HepG2 (cell line): Measurements from ENCODE around the gene MATN1. TPM values are rescaled to one million over a fixed set of nuclear protein-coding genes. Genes with fewer than 3 reads are reported as not detected.

Experiments used
- ATAC-seq: fragments of 200-7000 bp; cut with Tn5 transposase; 3 replicates; pipeline ENCODE4 v1.9.1; 2020; ENCODE audit warnings: mild to moderate bottlenecking, moderate library complexity
- BruUV-seq: library from RNA; stranded (reverse); fragments of 400-500 nt; replicated peaks from 2 replicates; lab custom pipeline; 2021; lab: Mats Ljungman, UMichigan
- CTCF ChIA-PET: fragments of 300-600 bp; formaldehyde crosslinking; extraction: SDS; loops from one replicate; lab custom pipeline; 2021; ENCODE audit warnings: low total read pairs, inconsistent platforms, low intra/inter-chr PET ratio; lab: Yijun Ruan, JAX
- POLR2A ChIA-PET: fragments of 350-600 bp; sonication (Branson Sonifier 250); formaldehyde crosslinking; loops from one replicate; lab custom pipeline; 2020; ENCODE audit warnings: antibody characterized with exemption, inconsistent platforms; lab: Yijun Ruan, JAX
- DNase-seq: peaks from one replicate; pipeline ENCODE4 v3.0.0-alpha.2; 2015; ENCODE audit warnings: low spot score
- FAIRE-seq: peaks from 3 replicates; lab custom pipeline; 2011; peaks lifted over from hg19 to GRCh38; lab: Jason Lieb, UNC
- H2AFZ ChIP-seq: one replicate; pipeline ENCODE4 v1.6.1; 2011; ENCODE audit warnings: low read length, inconsistent platforms
- H3K27ac ChIP-seq: fragments of 300-600 bp; 3 replicates; pipeline ENCODE4 v1.8.0; 2011; ENCODE audit warnings: mixed run types, mild to moderate bottlenecking, mixed read lengths, low read length, inconsistent platforms; ENCODE audit not compliant: insufficient read depth; ENCODE audit errors: extremely low read length
- H3K27me3 ChIP-seq, 2 experiments: fragments of 200-600 bp in 1 of 2; 2 replicates in 1 of 2; 3 replicates in 1 of 2; pipeline versions ENCODE4 v1.6.0 to v1.8.0; 2011; ENCODE audit warnings: low read length in 2 of 2, mild to moderate bottlenecking in 2 of 2, moderate library complexity in 2 of 2, inconsistent platforms in 1 of 2; ENCODE audit not compliant: insufficient read depth in 2 of 2, control insufficient read depth in 1 of 2
- H3K36me3 ChIP-seq, 2 experiments: fragments of 200-600 bp in 1 of 2; replicated peaks in 1 of 2; 2 replicates in 1 of 2; 3 replicates in 1 of 2; pipeline versions ENCODE4 v1.5.1 to v1.8.0; 2011; ENCODE audit warnings: low read length in 2 of 2, inconsistent platforms in 1 of 2; ENCODE audit not compliant: insufficient read depth in 2 of 2, control insufficient read depth in 1 of 2
- H3K4me1 ChIP-seq: 2 replicates; pipeline ENCODE4 v1.5.1; 2012; ENCODE audit warnings: low read length, inconsistent platforms; ENCODE audit not compliant: insufficient read depth
- H3K4me2 ChIP-seq: 2 replicates; pipeline ENCODE4 v1.6.0; 2011; ENCODE audit warnings: low read depth, low read length, inconsistent platforms
- H3K4me3 ChIP-seq, 3 experiments: fragments of 200-600 bp in 1 of 3; sonication (generic), shearing (Covaris generic) in 1 of 3; replicated peaks in 1 of 3; 2 replicates each; pipeline ENCODE4 v1.5.1; 2011 to 2016; ENCODE audit warnings: low read length in 3 of 3, inconsistent platforms in 2 of 3, low read depth in 2 of 3, mild to moderate bottlenecking in 2 of 3, control low read depth in 1 of 3, mixed read lengths in 1 of 3; ENCODE audit not compliant: insufficient read depth in 1 of 3
- H3K79me2 ChIP-seq: one replicate; pipeline ENCODE4 v1.6.1; 2011; ENCODE audit warnings: low read length, inconsistent platforms; ENCODE audit not compliant: insufficient read depth
- H3K9ac ChIP-seq: 2 replicates; pipeline ENCODE4 v1.6.0; 2011; ENCODE audit warnings: mild to moderate bottlenecking, low read depth, low read length, inconsistent platforms; ENCODE audit not compliant: insufficient read depth
- H3K9me3 ChIP-seq: 2 replicates; pipeline ENCODE4 v1.5.1; 2012; ENCODE audit warnings: mild to moderate bottlenecking, low read length
- H4K20me1 ChIP-seq: 2 replicates; pipeline ENCODE4 v1.6.0; 2011; ENCODE audit warnings: inconsistent platforms, mild to moderate bottlenecking, low read length, moderate library complexity; ENCODE audit not compliant: insufficient read depth
- ARNT ChIP-seq: fragments of 450-650 bp; IDR thresholded peaks from 2 replicates; pipeline ENCODE4 v1.6.1; 2017
- DNMT1 ChIP-seq: sonication (generic); formaldehyde crosslinking; IDR thresholded peaks from 2 replicates; pipeline ENCODE4 v1.5.1; 2020; ENCODE audit warnings: mild to moderate bottlenecking, missing genetic modification reagents
- DPF2 ChIP-seq: sonication (generic); formaldehyde crosslinking; IDR thresholded peaks from 2 replicates; pipeline ENCODE4 v1.4.0; 2020; ENCODE audit warnings: mild to moderate bottlenecking, low read depth, missing genetic modification reagents, borderline replicate concordance
- JUND ChIP-seq: sonication (generic); formaldehyde crosslinking; IDR thresholded peaks from 2 replicates; pipeline ENCODE4 v1.8.0; 2022; ENCODE audit warnings: mild to moderate bottlenecking, missing genetic modification reagents
- KLF6 ChIP-seq: IDR thresholded peaks from 2 replicates; pipeline ENCODE4 v1.8.0; 2016; ENCODE audit warnings: missing biosample characterization, missing genetic modification reagents
- MYNN ChIP-seq: sonication (generic); formaldehyde crosslinking; IDR thresholded peaks from 2 replicates; pipeline ENCODE4 v1.4.0; 2020; ENCODE audit warnings: mild to moderate bottlenecking, low read depth, missing genetic modification reagents
- NFE2L2 ChIP-seq: fragments of 150-350 bp; IDR thresholded peaks from 2 replicates; pipeline ENCODE4 v1.6.1; 2014; ENCODE audit warnings: low read length
- SALL1 ChIP-seq: sonication (generic); formaldehyde crosslinking; IDR thresholded peaks from 2 replicates; pipeline ENCODE4 v1.8.0; 2022; ENCODE audit warnings: mild to moderate bottlenecking, missing genetic modification reagents
- SCMH1 ChIP-seq: sonication (generic); formaldehyde crosslinking; IDR thresholded peaks from 2 replicates; pipeline ENCODE4 v1.9.0; 2021; ENCODE audit warnings: missing genetic modification reagents, mild to moderate bottlenecking, borderline replicate concordance
- SIN3A ChIP-seq: IDR thresholded peaks from 2 replicates; pipeline ENCODE4 v1.6.1; 2011; ENCODE audit warnings: low read depth, mild to moderate bottlenecking, control low read depth, low read length, borderline replicate concordance
- SRSF9 ChIP-seq: fragments of 200-400 bp; formaldehyde crosslinking; IDR thresholded peaks from 2 replicates; pipeline ENCODE4 v1.6.1; 2018; ENCODE audit warnings: borderline replicate concordance, mild to moderate bottlenecking, low read depth, low read length; ENCODE audit not compliant: insufficient read depth, poor library complexity, severe bottlenecking
- TARDBP ChIP-seq: sonication (generic); formaldehyde crosslinking; IDR thresholded peaks from 2 replicates; pipeline ENCODE4 v1.8.0; 2022; ENCODE audit warnings: mild to moderate bottlenecking, missing genetic modification reagents
- ZFP36L1 ChIP-seq: sonication (generic); formaldehyde crosslinking; IDR thresholded peaks from 2 replicates; pipeline ENCODE4 v1.8.0; 2022; ENCODE audit warnings: mild to moderate bottlenecking, missing genetic modification reagents, moderate library complexity
- ZNF30 ChIP-seq: sonication (generic); formaldehyde crosslinking; IDR thresholded peaks from 2 replicates; pipeline ENCODE4 v1.5.0; 2020; ENCODE audit warnings: mild to moderate bottlenecking, missing genetic modification reagents
- ZNF501 ChIP-seq: sonication (generic); formaldehyde crosslinking; IDR thresholded peaks from 2 replicates; pipeline ENCODE4 v1.5.1; 2020; ENCODE audit warnings: mild to moderate bottlenecking, moderate library complexity, missing genetic modification reagents
- ZNF563 ChIP-seq: sonication (generic); formaldehyde crosslinking; IDR thresholded peaks from 2 replicates; pipeline ENCODE4 v1.8.0; 2022; ENCODE audit warnings: mild to moderate bottlenecking, moderate library complexity, missing genetic modification reagents
- ZNF567 ChIP-seq: sonication (generic); formaldehyde crosslinking; IDR thresholded peaks from 2 replicates; pipeline ENCODE4 v1.8.1; 2023; ENCODE audit warnings: mild to moderate bottlenecking, missing genetic modification reagents, borderline replicate concordance
- ZNF704 ChIP-seq: sonication (generic); formaldehyde crosslinking; IDR thresholded peaks from 2 replicates; pipeline ENCODE4 v1.8.1; 2023; ENCODE audit warnings: mild to moderate bottlenecking, inconsistent platforms, moderate library complexity, missing genetic modification reagents, borderline replicate concordance
- ZNF776 ChIP-seq: sonication (generic); formaldehyde crosslinking; IDR thresholded peaks from 2 replicates; pipeline ENCODE4 v1.4.0; 2020; ENCODE audit warnings: mild to moderate bottlenecking, missing genetic modification reagents
- ZSCAN12 ChIP-seq: sonication (generic); formaldehyde crosslinking; IDR thresholded peaks from 2 replicates; pipeline ENCODE4 v1.9.0; 2021; ENCODE audit warnings: mild to moderate bottlenecking, missing genetic modification reagents
- WGBS: methylation state at CpG from one replicate; pipeline ENCODE4 v1.1.6; 2017; ENCODE audit warnings: low lambda C conversion rate; 5-methylcytosine and 5-hydroxymethylcytosine counted together
- in situ Hi-C: cut with HindIII; loops from 2 replicates; pipeline ENCODE4 v1.10.0; 2017; ENCODE audit warnings: low pct_unique_long_range_greater_than_20kb; ENCODE audit not compliant: extremely low pct_ligation_motif_present
- intact Hi-C: fragments of 100-400 bp; cut with micrococcal nuclease; formaldehyde crosslinking; loops from one replicate; pipeline ENCODE4 v1.10.0; 2022; ENCODE audit not compliant: unreplicated experiment
- polyA plus RNA-seq, 8 experiments: library from polyadenylated mRNA; depleted of rRNA in 3 of 8; stranded (reverse) in 7 of 8; unstranded in 1 of 8; fragments of >200 nt; fragmentation: Illumina TruSeq in 4 of 8; extraction: Trizol in 4 of 8; gene quantifications; 2 replicates each; pipeline versions ENCODE4 v1.2.1 to v1.2.3, GENCODE V29; 2011 to 2016; ENCODE audit warnings: low read depth in 4 of 8, missing spikeins in 1 of 8, mixed read lengths in 1 of 8; ENCODE audit not compliant: insufficient read depth in 1 of 8
- total RNA-seq, 5 experiments: library from RNA; depleted of rRNA; stranded (reverse); fragments of >200 nt; fragmentation: Illumina TruSeq; extraction: Trizol; gene quantifications; 2 replicates each; pipeline ENCODE4 v1.2.3, GENCODE V29; 2016; ENCODE audit warnings: low read depth in 1 of 5

MATN1 gene
- total and polyA plus RNA-seq, 2 of the 13 experiments (the other 11 are each of a cell fraction or from before 2014, with no cell fraction given) = 0.04 to 0.05 TPM

DNA sequence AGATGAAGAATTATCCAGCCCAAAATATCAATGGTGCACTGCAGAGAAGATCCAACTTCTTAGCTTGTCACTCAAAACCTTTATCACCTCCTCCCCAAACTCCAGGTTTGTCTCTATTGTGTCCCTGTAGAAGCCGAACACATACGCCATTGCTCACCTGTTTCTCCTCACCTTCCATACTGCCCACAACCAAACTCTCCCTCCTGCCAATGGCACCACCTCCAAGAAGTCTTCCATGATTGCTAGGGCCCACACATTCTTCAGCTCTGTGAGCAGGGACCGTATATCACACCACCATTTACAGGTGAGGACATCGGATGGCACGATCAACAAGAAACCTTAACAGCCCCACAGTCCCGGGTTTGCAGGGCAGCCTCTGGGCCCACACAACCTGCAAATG lies 31.9 kb upstream of the MATN1 start:
- peaks cover 12% of the 10 kb centered on the region; the same call in 1 of the 2 replicates for H3K4me1 ChIP-seq
- FAIRE-seq (no peak), ATAC-seq (no peak), DNase-seq (no peak)
- no peak overlapping the region for H3K4me2 ChIP-seq
- no peak overlapping the region for H3K9ac ChIP-seq
- in situ Hi-C loops (no loop called here), intact Hi-C loops (no loop called here)
- POLR2A ChIA-PET = interaction anchor here (1.4 kb wide), 1 partner anchor 36 kb away, joined by 4 read pairs; no protein-coding TSS in a partner anchor
- H2AFZ ChIP-seq = no peak overlapping the region
- no peak overlapping the region for H3K4me3 ChIP-seq
- WGBS = 76% methylated on average over 6 of the region's 6 CpGs
- H3K36me3 ChIP-seq = no peaks in the 10 kb centered on the region
- H3K27ac ChIP-seq = no peak overlapping the region
- peaks cover 4 to 22% of the 10 kb centered on the region in 2 experiments; a peak in 3 of 5 replicates for H3K27me3 ChIP-seq
- TF ChIP-seq ZNF567 (CRISPR knock-in tag) (no peak), ZNF30 (CRISPR knock-in tag) (no peak), MYNN (CRISPR knock-in tag) (no peak)
- H3K9me3 ChIP-seq = no peaks in the 10 kb centered on the region
- H3K79me2 ChIP-seq = no peaks in the 10 kb centered on the region
- CTCF ChIA-PET = no interaction called here
- BruUV-seq = no TSS peak
- H4K20me1 ChIP-seq = no peaks in the 10 kb centered on the region

- DNase-seq = no peak
- H2AFZ ChIP-seq = no peak overlapping the region
- H3K27ac ChIP-seq = no peak overlapping the region
- in situ Hi-C loops (no loop called here), intact Hi-C loops (no loop called here)
- 41% methylated on average over 7 of the region's 9 CpGs for WGBS
- H3K9ac ChIP-seq = no peak overlapping the region
- no peak overlapping the region for H3K4me2 ChIP-seq
- no peak overlapping the region for H3K4me3 ChIP-seq
- FAIRE-seq = no peak
- no peaks in the 10 kb centered on the region for H3K79me2 ChIP-seq
- H3K27me3 ChIP-seq = peaks cover 2 to 17% of the 10 kb centered on the region in 2 experiments; a peak in 1 of 5 replicates
- ATAC-seq = no peak
- no TSS peak for BruUV-seq
- no peaks in the 10 kb centered on the region for H3K9me3 ChIP-seq
- no peaks in the 10 kb centered on the region for H4K20me1 ChIP-seq
- H3K36me3 ChIP-seq = no peaks in the 10 kb centered on the region
- H3K4me1 ChIP-seq = peaks cover 18% of the 10 kb centered on the region; the same call in 1 of the 2 replicates
- ChIA-PET CTCF (no interaction called here), POLR2A (interaction anchor here (1.4 kb wide), 1 partner anchor 36 kb away, joined by 4 read pairs; no protein-coding TSS in a partner anchor)
- no peak for TF ChIP-seq NFE2L2
- no peak for TF ChIP-seq KLF6 (CRISPR knock-in tag)
- no peak for TF ChIP-seq ZSCAN12 (CRISPR knock-in tag)
- TF ChIP-seq SRSF9 = no peak
- TF ChIP-seq SCMH1 (CRISPR knock-in tag) = no peak
- TF ChIP-seq ZFP36L1 (CRISPR knock-in tag) = no peak
- no peak for TF ChIP-seq ZNF501
- no peak for TF ChIP-seq DNMT1
- TF ChIP-seq ZNF563 (CRISPR knock-in tag) = no peak
- TF ChIP-seq JUND (CRISPR knock-in tag) = no peak
- no peak for TF ChIP-seq ZNF776 (CRISPR knock-in tag)
- no peak for TF ChIP-seq ZNF704 (CRISPR knock-in tag)
- no peak for TF ChIP-seq SALL1 (CRISPR knock-in tag)
- no peak for TF ChIP-seq DPF2 (CRISPR knock-in tag)
- TF ChIP-seq TARDBP (CRISPR knock-in tag) = no peak
- TF ChIP-seq SIN3A = no peak
- TF ChIP-seq ARNT = no peak
Observed at GRCh38 chr1:30754684-30755171, 31.3 kb upstream of the MATN1 start.
